Measurements from ENCODE around the gene PCDHA9. TPM values are rescaled to one million over a fixed set of nuclear protein-coding genes. Genes with fewer than 3 reads are reported as not detected.
"Not testable (repeated sequence)": the region's sequence is repeated elsewhere in the genome, so short reads cannot be mapped to it uniquely, and the experiment has no call there.

Gene PCDHA9
- total RNA-seq (2022): not detected in 2 replicates
- percentile 7 among the genes with signal in this experiment for Bru-seq, nascent RNA
- BruChase-seq, experiment 1, labeled RNA remaining after a 2-hour chase: percentile 17 among the genes with signal in this experiment
- BruChase-seq, experiment 2, labeled RNA remaining after a 6-hour chase: percentile 10 among the genes with signal in this experiment
- long read RNA-seq: 0 reads

GRCh38 chr5:140848139-140849102, at the start of gene PCDHA9:
Gene PCDHA9 (plus strand): TSS chr5:140848382. CDS start chr5:140848496, 114 bp downstream.
- H3K4me1 Mint-ChIP-seq (ENCODE audit: low read depth, unreplicated experiment); H3K27me3 ChIP-seq (replicated peaks; ENCODE audit: control insufficient read depth, insufficient read depth, low read length); H3K27ac Mint-ChIP-seq (ENCODE audit: unreplicated experiment); H3K4me3 ChIP-seq (ENCODE audit: low read depth, low read length); H3K27me3 Mint-ChIP-seq (ENCODE audit: insufficient read depth, unreplicated experiment); POLR2A ChIA-PET; BruUV-seq (replicated peaks); H3K9me3 Mint-ChIP-seq (ENCODE audit: unreplicated experiment); H3K4me3 Mint-ChIP-seq (ENCODE audit: unreplicated experiment); H3K4me1 ChIP-seq; CTCF ChIA-PET; H3K36me3 ChIP-seq (ENCODE audit: control insufficient read depth, insufficient read depth, low read length); DNase-seq; H3K9me3 ChIP-seq; H3K36me3 Mint-ChIP-seq (ENCODE audit: insufficient read depth, unreplicated experiment); intact Hi-C loops (cut with micrococcal nuclease; ENCODE audit: unreplicated experiment): not testable (repeated sequence)

GRCh38 chr5:140800816-140801493, 47.2 kb upstream of the PCDHA9 start, which contains the start of gene PCDHA3:
Gene PCDHA3 (plus strand): TSS chr5:140801057.
- no TSS peak for BruUV-seq (replicated peaks)
- DNase-seq: no peak
- Mint-ChIP-seq H3K27ac (ENCODE audit: unreplicated experiment) (no peak within 1 kb of the TSS), H3K4me1 (ENCODE audit: low read depth, unreplicated experiment) (no peaks in the 10 kb centered on the region), H3K9me3 (ENCODE audit: unreplicated experiment) (peaks cover 17% of the 10 kb centered on the region), H3K4me3 (ENCODE audit: unreplicated experiment) (no peak within 1 kb of the TSS), H3K36me3 (ENCODE audit: insufficient read depth, unreplicated experiment) (no peaks in the 10 kb centered on the region), H3K27me3 (ENCODE audit: insufficient read depth, unreplicated experiment) (no peaks in the 10 kb centered on the region)
- POLR2A ChIA-PET: no interaction called here
- TF ChIP-seq CTCF (IDR thresholded peaks at IDR 0.05; ENCODE audit: insufficient read depth in 1 of 2, low read depth in 1 of 2, low read length in 1 of 2, severe bottlenecking in 1 of 2, unreplicated experiment in 1 of 2): no peak
- CTCF ChIA-PET: no interaction called here
- Histone ChIP-seq H3K36me3 (ENCODE audit: control insufficient read depth, insufficient read depth, low read length) (no peaks in the 10 kb centered on the region), H3K9me3 (no peaks in the 10 kb centered on the region; the same call in 1 of the 2 replicates), H3K4me3 (ENCODE audit: low read depth, low read length) (no peak within 1 kb of the TSS), H3K27me3 (replicated peaks; ENCODE audit: control insufficient read depth, insufficient read depth, low read length) (no peaks in the 10 kb centered on the region), H3K4me1 (no peaks in the 10 kb centered on the region)
- intact Hi-C loops (cut with micrococcal nuclease; ENCODE audit: unreplicated experiment): no loop called here

- no TSS peak for BruUV-seq (replicated peaks)
- no peaks in the 10 kb centered on the region for H3K36me3 ChIP-seq (ENCODE audit: control insufficient read depth, insufficient read depth, low read length)
- Mint-ChIP-seq H3K27me3 (ENCODE audit: insufficient read depth, unreplicated experiment) (no peaks in the 10 kb centered on the region), H3K27ac (ENCODE audit: unreplicated experiment) (no peak overlapping the region), H3K9me3 (ENCODE audit: unreplicated experiment) (peaks cover 17% of the 10 kb centered on the region), H3K4me3 (ENCODE audit: unreplicated experiment) (no peak overlapping the region), H3K36me3 (ENCODE audit: insufficient read depth, unreplicated experiment) (no peaks in the 10 kb centered on the region), H3K4me1 (ENCODE audit: low read depth, unreplicated experiment) (no peaks in the 10 kb centered on the region)
- H3K27me3 ChIP-seq (replicated peaks; ENCODE audit: control insufficient read depth, insufficient read depth, low read length): no peaks in the 10 kb centered on the region
- H3K4me1 ChIP-seq: no peaks in the 10 kb centered on the region
- no peak for DNase-seq
- ChIA-PET CTCF (no interaction called here), POLR2A (no interaction called here)
- no peak overlapping the region for H3K4me3 ChIP-seq (ENCODE audit: low read depth, low read length)
- intact Hi-C loops (cut with micrococcal nuclease; ENCODE audit: unreplicated experiment): no loop called here
- no peaks in the 10 kb centered on the region; the same call in 1 of the 2 replicates for H3K9me3 ChIP-seq
- no peak for TF ChIP-seq CTCF (IDR thresholded peaks at IDR 0.05; ENCODE audit: insufficient read depth in 1 of 2, low read depth in 1 of 2, low read length in 1 of 2, severe bottlenecking in 1 of 2, unreplicated experiment in 1 of 2)
These were observed 46.7 kb upstream of the PCDHA9 start for GRCh38 chr5:140801494-140801841.

GRCh38 chr5:140802381-140802780, 45.8 kb upstream of the PCDHA9 start:
- H3K27me3 ChIP-seq (replicated peaks; ENCODE audit: control insufficient read depth, insufficient read depth, low read length); H3K4me1 ChIP-seq; POLR2A ChIA-PET; H3K4me1 Mint-ChIP-seq (ENCODE audit: low read depth, unreplicated experiment); H3K27me3 Mint-ChIP-seq (ENCODE audit: insufficient read depth, unreplicated experiment); DNase-seq; H3K27ac Mint-ChIP-seq (ENCODE audit: unreplicated experiment); BruUV-seq (replicated peaks); CTCF ChIA-PET; H3K4me3 ChIP-seq (ENCODE audit: low read depth, low read length); H3K9me3 ChIP-seq; H3K36me3 ChIP-seq (ENCODE audit: control insufficient read depth, insufficient read depth, low read length); H3K4me3 Mint-ChIP-seq (ENCODE audit: unreplicated experiment); H3K36me3 Mint-ChIP-seq (ENCODE audit: insufficient read depth, unreplicated experiment); intact Hi-C loops (cut with micrococcal nuclease; ENCODE audit: unreplicated experiment): not testable (repeated sequence)
- peaks cover 17% of the 10 kb centered on the region for H3K9me3 Mint-ChIP-seq (ENCODE audit: unreplicated experiment)
